ENCODE results near the gene IRS1.

DNA sequence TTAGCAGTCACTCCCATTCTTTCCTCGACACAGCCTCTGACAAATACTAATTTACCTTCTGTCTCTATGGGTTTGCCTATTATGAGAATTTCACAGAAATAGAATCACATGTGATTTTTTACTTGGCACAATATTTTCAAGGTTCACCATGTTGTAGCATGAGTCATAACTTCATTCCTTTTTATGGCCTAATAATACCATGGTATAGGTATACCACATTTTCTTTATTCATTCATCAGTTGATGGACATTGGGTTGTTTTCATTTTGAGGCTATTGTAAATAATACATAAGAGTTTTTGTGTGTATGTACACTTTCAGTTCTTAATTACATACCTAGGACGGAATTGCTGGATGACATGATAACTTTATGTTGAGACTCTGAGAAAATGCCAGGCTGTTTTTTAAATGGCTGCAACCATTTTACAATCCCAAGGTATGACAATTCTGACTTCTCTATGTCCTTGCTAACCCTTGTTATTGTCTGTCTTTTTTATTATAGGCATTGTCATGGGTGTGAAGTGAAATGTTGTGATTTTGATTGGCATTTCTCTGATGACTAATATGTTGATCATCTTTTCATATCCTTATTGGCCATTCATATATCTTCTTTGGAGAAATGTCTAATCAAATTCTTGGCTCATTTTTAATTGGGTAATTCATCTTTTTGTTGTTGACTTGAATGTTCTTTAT is 87.9 kb downstream of the IRS1 start:
- no peak for TF ChIP-seq ZNF274 (IDR thresholded peaks at IDR 0.05; ENCODE audit: low read depth, low read length)
- TF ChIP-seq YY1 (IDR thresholded peaks at IDR 0.05; ENCODE audit: insufficient read depth, insufficient read length) = no peak
